Measurements from ENCODE around the gene WDR87.
A peak's percentile ranks its signal among the peaks of the same experiment; 100 is the strongest.

GRCh38 chr19:37902668-37903067 is 3.7 kb downstream of the WDR87 start:
- TF ChIP-seq CTCF (IDR thresholded peaks at IDR 0.05; ENCODE audit: borderline replicate concordance, extremely low read depth, low read length, poor library complexity, severe bottlenecking), result peak; percentile 88
- no peak for TF ChIP-seq EZH2 (IDR thresholded peaks at IDR 0.05; ENCODE audit: borderline replicate concordance, low read depth, low read length, severe bottlenecking)
